ENCODE data around the gene SORCS2. TPM values are rescaled to one million over a fixed set of nuclear protein-coding genes. Genes with fewer than 3 reads are reported as not detected.

SORCS2 gene
- total and polyA plus RNA-seq, 2 of the 8 experiments (the other 6 are each of a cell fraction or from before 2014, with no cell fraction given): 0.36 to 1.8 TPM

DNA sequence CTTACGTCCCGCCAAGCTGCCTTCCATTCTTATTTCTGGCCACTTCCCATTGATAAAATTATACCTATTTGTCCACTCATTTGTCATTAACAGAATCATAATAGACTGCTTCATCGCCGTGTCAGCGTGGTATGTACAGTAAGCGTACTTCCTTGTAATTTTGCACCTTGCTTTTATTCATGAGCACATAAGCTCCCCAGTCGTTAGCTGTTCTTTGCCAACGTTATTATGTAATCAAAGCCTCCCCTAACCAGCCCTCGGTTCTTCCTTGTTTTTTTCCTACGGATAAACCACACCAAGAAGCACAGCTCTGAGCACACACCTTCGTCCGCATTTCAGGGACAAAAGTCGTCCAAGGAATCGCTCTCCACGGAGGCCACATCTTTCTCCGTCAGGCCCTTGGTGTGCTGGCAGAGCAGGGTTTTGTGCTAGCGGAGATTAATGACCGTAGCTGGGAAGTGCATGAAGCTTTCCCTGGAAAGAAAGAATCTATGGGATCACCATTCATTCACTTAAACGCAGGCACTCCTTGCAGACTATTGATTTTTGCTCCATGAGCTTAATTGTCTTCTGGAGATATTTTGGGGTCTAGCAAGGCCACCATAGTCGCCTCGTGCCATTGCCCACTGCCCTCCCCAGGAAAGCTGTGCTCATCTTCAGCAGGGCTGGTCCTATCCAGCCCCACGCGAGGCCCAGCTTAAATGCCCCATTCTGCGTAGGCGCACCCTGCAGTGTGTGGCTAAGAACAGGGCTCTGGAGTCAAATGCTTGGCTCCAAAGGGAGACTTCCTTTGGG, 443.3 kb downstream of the SORCS2 start:
- Histone ChIP-seq H4K20me1 (replicated peaks in 1 of 2; ENCODE audit: control insufficient read depth in 1 of 2, insufficient read depth in 2 of 2, low read length in 2 of 2) (peaks cover 0 to 9% of the 10 kb centered on the region in 2 experiments), H2BK120ac (replicated peaks; ENCODE audit: low read depth, low read length) (no peak overlapping the region), H3K14ac (ENCODE audit: insufficient read length) (no peak overlapping the region), H4K5ac (ENCODE audit: insufficient read length, low read depth, low read length) (no peak overlapping the region), H3K18ac (ENCODE audit: extremely low read depth, low read length) (no peak overlapping the region), H3K4me3 (ENCODE audit: extremely low read depth in 1 of 4, insufficient read depth in 2 of 4, low read depth in 3 of 4, low read length in 4 of 4) (no peak overlapping the region), H3K23me2 (ENCODE audit: low read depth, low read length) (peaks cover 11% of the 10 kb centered on the region), H2AFZ (ENCODE audit: low read length) (no peak overlapping the region), H3K27me3 (replicated peaks in 1 of 4; ENCODE audit: control insufficient read depth in 3 of 4, extremely low read depth in 1 of 4, insufficient read depth in 3 of 4, low read length in 3 of 4) (no peaks in the 10 kb centered on the region), H3K79me2 (ENCODE audit: control insufficient read depth in 1 of 2, insufficient read depth in 2 of 2, low read length in 2 of 2) (no peaks in the 10 kb centered on the region), H3K27ac (ENCODE audit: low read depth, low read length) (no peak overlapping the region), H3K4me1 (replicated peaks in 1 of 4; ENCODE audit: control insufficient read depth in 3 of 4, insufficient read depth in 4 of 4, low read length in 3 of 4) (no peaks in the 10 kb centered on the region), H2BK5ac (ENCODE audit: low read depth, low read length) (no peak overlapping the region), H3K9me3 (ENCODE audit: insufficient read depth in 2 of 2, low read depth in 1 of 2, low read length in 1 of 2) (0 out of 4 replicates have a peak, but pooled peaks cover 0 to 5% of the 10 kb centered on the region in 2 experiments), H3K56ac (replicated peaks; ENCODE audit: insufficient read length, low read depth, low read length) (no peak overlapping the region), H2BK15ac (ENCODE audit: low read length) (no peak overlapping the region), H3K9ac (replicated peaks in 1 of 4; ENCODE audit: extremely low read depth in 1 of 4, low read depth in 3 of 4, low read length in 3 of 4) (no peak overlapping the region), H4K8ac (ENCODE audit: extremely low read depth, insufficient read depth, low read length) (no peak overlapping the region), H3K36me3 (ENCODE audit: control insufficient read depth in 2 of 4, insufficient read depth in 4 of 4, low read length in 3 of 4) (no peaks in the 10 kb centered on the region; a peak in 1 of 8 replicates), H2BK20ac (ENCODE audit: low read length) (no peak overlapping the region), H2AK5ac (ENCODE audit: low read depth, low read length) (no peak overlapping the region), H3K4me2 (ENCODE audit: insufficient read depth in 1 of 2, low read depth in 2 of 2, low read length in 2 of 2) (no peak overlapping the region), H4K91ac (replicated peaks; ENCODE audit: insufficient read length, low read length) (no peak overlapping the region), H3K23ac (ENCODE audit: insufficient read length) (no peak overlapping the region), H2BK12ac (ENCODE audit: low read depth, low read length) (no peak overlapping the region), H3K4ac (replicated peaks; ENCODE audit: insufficient read length, low read depth, low read length) (no peak overlapping the region), H3K79me1 (ENCODE audit: low read depth, low read length) (no peaks in the 10 kb centered on the region)
- WGBS, 2 experiments (ENCODE audit: extremely low coverage in 1 of 2, insufficient coverage in 1 of 2, insufficient read length in 1 of 2, insufficient replicate concordance in 2 of 2, low coverage in 1 of 2, low lambda C conversion rate in 2 of 2, missing lambda C conversion rate in 1 of 2): 87% methylated on average over 25 of the region's 25 CpGs; no CpG with 5 or more reads in 1 of the 2 experiments
- ChIA-PET POLR2A (ENCODE audit: partially characterized antibody) (interaction anchor here (0.6 kb wide), 1 partner anchor 379 kb away, joined by 4 read pairs; no protein-coding TSS in a partner anchor), CTCF (ENCODE audit: partially characterized antibody) (interaction anchor here (0.9 to 2.2 kb wide), 6 partner anchors 12 to 87 kb away, joined by 3 to 9 read pairs (median 4); no protein-coding TSS in a partner anchor)
- no peak for DNase-seq (ENCODE audit: low read depth in 1 of 2, low spot score in 2 of 2)
- TF ChIP-seq TAF7 (optimal IDR thresholded peaks at IDR 0.05; ENCODE audit: borderline replicate concordance, low read depth, low read length) (no peak), SIN3A (conservative IDR thresholded peaks at IDR 0.05 in 1 of 2, IDR thresholded peaks at IDR 0.05 in 1 of 2; ENCODE audit: low read depth in 1 of 2, low read length in 2 of 2) (no peak)
- TF ChIP-seq, protein P1, sequence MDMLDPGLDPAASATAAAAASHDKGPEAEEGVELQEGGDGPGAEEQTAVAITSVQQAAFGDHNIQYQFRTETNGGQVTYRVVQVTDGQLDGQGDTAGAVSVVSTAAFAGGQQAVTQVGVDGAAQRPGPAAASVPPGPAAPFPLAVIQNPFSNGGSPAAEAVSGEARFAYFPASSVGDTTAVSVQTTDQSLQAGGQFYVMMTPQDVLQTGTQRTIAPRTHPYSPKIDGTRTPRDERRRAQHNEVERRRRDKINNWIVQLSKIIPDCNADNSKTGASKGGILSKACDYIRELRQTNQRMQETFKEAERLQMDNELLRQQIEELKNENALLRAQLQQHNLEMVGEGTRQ (IDR thresholded peaks at IDR 0.05; ENCODE audit: low read length): no peak
- TF ChIP-seq, protein P2, sequence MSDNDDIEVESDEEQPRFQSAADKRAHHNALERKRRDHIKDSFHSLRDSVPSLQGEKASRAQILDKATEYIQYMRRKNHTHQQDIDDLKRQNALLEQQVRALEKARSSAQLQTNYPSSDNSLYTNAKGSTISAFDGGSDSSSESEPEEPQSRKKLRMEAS (IDR thresholded peaks at IDR 0.05): no peak
- no peak for FAIRE-seq
